ENCODE data around the gene CBX2.

- no peak for TF ChIP-seq ARNTL (CRISPR knock-in tag; IDR thresholded peaks at IDR 0.05; ENCODE audit: borderline replicate concordance, low read depth)
- no peak for TF ChIP-seq PATZ1 (CRISPR knock-in tag; IDR thresholded peaks at IDR 0.05; ENCODE audit: borderline replicate concordance)
- no peak for TF ChIP-seq OSR1 (CRISPR knock-in tag; IDR thresholded peaks at IDR 0.05)
- TF ChIP-seq BACH2 (CRISPR knock-in tag; IDR thresholded peaks at IDR 0.05; ENCODE audit: borderline replicate concordance), result no peak
- TF ChIP-seq ZNF8 (CRISPR knock-in tag; IDR thresholded peaks at IDR 0.05), result no peak
- no peak for TF ChIP-seq ESRRG (CRISPR knock-in tag; IDR thresholded peaks at IDR 0.05)
- TF ChIP-seq POU6F1 (CRISPR knock-in tag; IDR thresholded peaks at IDR 0.05; ENCODE audit: borderline replicate concordance, low read depth), result no peak
- TF ChIP-seq ZC3H10 (CRISPR knock-in tag; IDR thresholded peaks at IDR 0.05), result no peak
These were observed 31.0 kb downstream of the CBX2 start for GRCh38 chr17:79808763-79809529.
